ENCODE measurements around the gene YPEL2. TPM values are rescaled to one million over a fixed set of nuclear protein-coding genes. Genes with fewer than 3 reads are reported as not detected.

The YPEL2 gene
- total RNA-seq, 1 donor from 2014 or later, result 6.4 TPM

DNA sequence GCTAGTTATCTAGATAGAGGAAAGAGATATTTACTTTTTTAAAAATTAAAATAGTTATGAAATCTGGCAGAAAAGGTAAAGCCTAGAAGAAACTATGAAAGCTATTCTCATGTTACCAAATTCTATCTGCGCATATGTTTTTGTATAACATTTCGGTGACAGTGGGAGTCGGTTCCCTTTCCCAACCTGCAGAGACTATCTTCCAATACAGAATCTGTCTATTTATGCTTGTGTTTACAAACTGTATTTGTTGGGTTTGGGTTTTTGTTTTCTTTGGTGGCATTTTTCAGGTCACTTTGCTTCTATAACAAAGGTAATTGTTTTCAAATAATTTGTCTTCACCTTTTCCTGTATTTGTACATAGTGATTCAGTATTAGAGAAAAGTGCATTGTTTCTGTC is 69.8 kb downstream of the YPEL2 start:
- no peak for TF ChIP-seq CTCF (conservative IDR thresholded peaks at IDR 0.05; ENCODE audit: low read depth, low read length)
- H3K4me3 ChIP-seq (ENCODE audit: low read depth, low read length), result no peak overlapping the region
- DNase-seq (ENCODE audit: low read depth), result no peak

- H3K4me3 ChIP-seq (ENCODE audit: low read depth, low read length), result no peak overlapping the region
- DNase-seq (ENCODE audit: low read depth), result no peak
- no peak for TF ChIP-seq CTCF (conservative IDR thresholded peaks at IDR 0.05; ENCODE audit: low read depth, low read length)
These were observed 70.3 kb downstream of the YPEL2 start for GRCh38 chr17:59401725-59402124.

DNA sequence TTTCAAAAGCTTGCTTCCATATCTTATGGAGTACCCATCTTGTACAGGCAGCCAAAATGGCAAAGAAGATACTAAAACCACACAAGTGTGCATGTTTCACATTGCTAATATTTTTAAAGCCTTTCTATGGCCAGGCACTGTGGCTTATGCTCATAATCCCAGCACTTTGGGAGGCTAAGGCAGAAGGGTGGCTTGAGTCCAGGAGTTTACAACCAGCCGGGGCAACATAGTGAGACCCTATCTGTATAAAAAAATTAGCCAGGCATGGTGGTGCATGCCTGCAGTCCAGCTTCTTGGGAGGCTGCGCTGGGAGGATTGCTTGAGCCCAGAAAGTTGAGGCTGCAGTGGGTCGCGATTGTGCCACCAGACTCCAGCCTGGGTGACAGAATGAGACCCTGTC is 71.3 kb downstream of the YPEL2 start:
- no peak for DNase-seq (ENCODE audit: low read depth)

GRCh38 chr17:59404471-59404870 is 73.0 kb downstream of the YPEL2 start:
- no peak for DNase-seq (ENCODE audit: low read depth)
- no peak overlapping the region for H3K4me3 ChIP-seq (ENCODE audit: low read depth, low read length)
- TF ChIP-seq CTCF (conservative IDR thresholded peaks at IDR 0.05; ENCODE audit: low read depth, low read length), result no peak

More for the DNA sequence above, 71.3 kb downstream of the YPEL2 start:
- no peak for TF ChIP-seq CTCF (conservative IDR thresholded peaks at IDR 0.05; ENCODE audit: low read depth, low read length)
- H3K4me3 ChIP-seq (ENCODE audit: low read depth, low read length), result no peak overlapping the region

- DNase-seq (ENCODE audit: low read depth), result no peak
- TF ChIP-seq CTCF (conservative IDR thresholded peaks at IDR 0.05; ENCODE audit: low read depth, low read length), result no peak
These were observed 74.7 kb downstream of the YPEL2 start for GRCh38 chr17:59405944-59406705.

DNA sequence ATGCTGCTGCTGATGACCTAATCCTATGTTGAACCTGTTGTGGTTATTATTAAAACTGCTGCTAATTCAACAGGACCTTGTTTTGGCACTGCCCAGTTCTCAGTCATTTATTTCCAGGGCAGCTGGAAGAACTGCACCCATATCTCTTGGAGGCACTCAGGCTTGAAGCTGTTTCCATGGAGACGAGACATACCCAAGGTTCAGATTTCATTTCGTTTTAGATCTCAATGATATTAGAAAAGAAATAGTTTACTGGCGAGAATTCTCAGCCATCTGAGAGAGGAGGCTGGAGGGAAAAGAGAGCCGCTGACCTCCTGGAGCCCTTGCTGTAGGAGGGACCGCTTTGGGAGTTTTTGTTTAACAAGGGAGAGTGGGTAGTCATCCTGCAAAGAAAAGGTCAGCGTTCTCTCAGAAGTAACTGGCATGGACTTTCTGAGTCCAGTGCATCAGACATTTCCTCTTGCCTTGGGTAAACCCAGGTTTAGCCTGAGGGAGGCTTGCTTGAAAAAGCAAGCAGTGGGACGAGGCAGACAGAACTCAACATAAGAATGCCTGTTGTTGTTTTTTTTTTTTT is 75.4 kb downstream of the YPEL2 start:
- no peak for TF ChIP-seq CTCF (conservative IDR thresholded peaks at IDR 0.05; ENCODE audit: low read depth, low read length)
- peak overlapping the region; percentile 22 for H3K4me3 ChIP-seq (ENCODE audit: low read depth, low read length)
- peak; percentile 79 for DNase-seq (ENCODE audit: low read depth)

More at GRCh38 chr17:59405944-59406705, 74.7 kb downstream of the YPEL2 start:
- H3K4me3 ChIP-seq (ENCODE audit: low read depth, low read length), result peak overlapping the region; percentile 15

Measured in epithelial cell of proximal tubule (primary cell).